A549 (cell line): ENCODE measurements around the gene ARHGAP4. TPM values are rescaled to one million over a fixed set of nuclear protein-coding genes. Genes with fewer than 3 reads are reported as not detected.

Source experiments
- ATAC-seq, 2 experiments: fragments of 200-7000 bp in 1 of 2; fragments of >200 bp in 1 of 2; cut with Nextera tagmentation in 1 of 2; cut with Tn5 transposase in 1 of 2; 3 replicates each; pipeline versions ENCODE4 v1.8.0 to v1.9.1; 2018 to 2020; ENCODE audit warnings: mild to moderate bottlenecking in 1 of 2, moderate library complexity in 1 of 2
- CTCF ChIA-PET: fragments of 300-600 bp; sonication (Branson Sonifier 250); formaldehyde crosslinking; extraction: SDS; loops from one replicate; lab custom pipeline; 2021; ENCODE audit warnings: antibody characterized with exemption, inconsistent platforms; lab: Yijun Ruan, JAX
- POLR2A ChIA-PET: fragments of 350-600 bp; formaldehyde crosslinking; extraction: SDS; loops from one replicate; lab custom pipeline; 2021; ENCODE audit warnings: antibody characterized with exemption, inconsistent platforms; lab: Yijun Ruan, JAX
- DNase-seq, 2 experiments: peaks; one replicate each; pipeline versions ENCODE4 v3.0.0 to v3.0.0-alpha.2; 2011 to 2016; ENCODE audit warnings: low read depth in 1 of 2, low spot score in 1 of 2
- FAIRE-seq: peaks from 2 replicates; lab custom pipeline; 2011; peaks lifted over from hg19 to GRCh38; lab: Jason Lieb, UNC
- H3K27ac ChIP-seq, 2 experiments: fragments of >200 bp; sonication (Bioruptor Twin); formaldehyde crosslinking; 3 replicates each; pipeline ENCODE4 v1.5.1; 2016 to 2017
- H3K4me1 ChIP-seq: fragments of >200 bp; sonication (Bioruptor Twin); formaldehyde crosslinking; 3 replicates; pipeline ENCODE4 v1.6.1; 2016
- H3K4me2 ChIP-seq: fragments of >200 bp; sonication (Bioruptor Twin); formaldehyde crosslinking; 3 replicates; pipeline ENCODE4 v1.6.1; 2016
- H3K4me3 ChIP-seq: fragments of >200 bp; sonication (Bioruptor Twin); formaldehyde crosslinking; 3 replicates; pipeline ENCODE4 v1.5.1; 2016
- H3K9me3 ChIP-seq: fragments of >200 bp; sonication (Bioruptor Twin); formaldehyde crosslinking; 3 replicates; pipeline ENCODE4 v1.6.1; 2016
- BCL3 ChIP-seq: fragments of >200 bp; sonication (Bioruptor Twin); formaldehyde crosslinking; IDR thresholded peaks from 3 replicates; pipeline ENCODE4 v1.6.1; 2016
- CBX8 ChIP-seq: fragments of 200-600 bp; sonication (generic); IDR thresholded peaks from 2 replicates; pipeline ENCODE4 v1.6.1; 2016
- CEBPB ChIP-seq, 2 experiments: fragments of >200 bp in 1 of 2; sonication (Bioruptor Twin) in 1 of 2; formaldehyde crosslinking in 1 of 2; IDR thresholded peaks; 2 replicates each; pipeline ENCODE4 v1.6.1; 2012 to 2016
- E2F6 ChIP-seq: IDR thresholded peaks from 2 replicates; pipeline ENCODE4 v1.6.1; 2012; ENCODE audit warnings: low read depth, borderline replicate concordance
- EHF ChIP-seq: fragments of 250-450 bp; sonication (Bioruptor Pico); IDR thresholded peaks from 2 replicates; pipeline ENCODE4 v1.5.0; 2020; ENCODE audit warnings: mild to moderate bottlenecking
- ELK1 ChIP-seq: fragments of 150-350 bp; IDR thresholded peaks from 2 replicates; pipeline ENCODE4 v1.6.1; 2014; ENCODE audit warnings: low read depth, mild to moderate bottlenecking, low read length
- FOSL2 ChIP-seq, 2 experiments: fragments of 450-650 bp in 1 of 2; fragments of >200 bp in 1 of 2; sonication (Bioruptor Twin) in 1 of 2; formaldehyde crosslinking; IDR thresholded peaks; 2 replicates each; pipeline versions ENCODE4 v1.5.0 to v1.6.1; 2016 to 2020; ENCODE audit warnings: mild to moderate bottlenecking in 1 of 2, moderate library complexity in 1 of 2
- HEYL ChIP-seq: fragments of 250-450 bp; sonication (Bioruptor Pico); IDR thresholded peaks from 2 replicates; pipeline ENCODE4 v1.8.0; 2021; ENCODE audit warnings: mild to moderate bottlenecking, moderate library complexity
- HMGXB4 ChIP-seq: fragments of 250-450 bp; sonication (Bioruptor Pico); IDR thresholded peaks from 2 replicates; pipeline ENCODE4 v1.5.0; 2021; ENCODE audit warnings: mild to moderate bottlenecking, moderate library complexity, borderline replicate concordance
- MAZ ChIP-seq: fragments of 150-350 bp; IDR thresholded peaks from 2 replicates; pipeline ENCODE4 v1.6.1; 2014; ENCODE audit warnings: antibody characterized with exemption, low read depth, low read length, borderline replicate concordance
- NPAS2 ChIP-seq: fragments of 250-450 bp; sonication (Bioruptor Pico); IDR thresholded peaks from 2 replicates; pipeline ENCODE4 v1.8.0; 2022; ENCODE audit warnings: mild to moderate bottlenecking, moderate library complexity, borderline replicate concordance
- PBX3 ChIP-seq: IDR thresholded peaks from 2 replicates; pipeline ENCODE4 v1.6.1; 2012
- PHF8 ChIP-seq: fragments of 200-600 bp; sonication (generic); IDR thresholded peaks from 2 replicates; pipeline ENCODE4 v1.6.1; 2016; ENCODE audit warnings: low read depth, mild to moderate bottlenecking, antibody characterized with exemption, moderate library complexity, borderline replicate concordance
- POLR2AphosphoS2 ChIP-seq: conservative IDR thresholded peaks from 2 replicates; pipeline ENCODE4 v1.6.1; 2012; ENCODE audit warnings: low read length, improper control_type of control experiment, inconsistent platforms
- TFCP2L1 ChIP-seq: fragments of 250-450 bp; sonication (Bioruptor Pico); IDR thresholded peaks from 2 replicates; pipeline ENCODE4 v1.5.0; 2021; ENCODE audit warnings: mild to moderate bottlenecking
- ZSCAN20 ChIP-seq: fragments of 250-450 bp; sonication (Bioruptor Pico); IDR thresholded peaks from 2 replicates; pipeline ENCODE4 v1.8.0; 2022; ENCODE audit warnings: mild to moderate bottlenecking, moderate library complexity
- WGBS: methylation state at CpG from one replicate; pipeline ENCODE4 v1.1.6; 2017; ENCODE audit errors: missing lambda C conversion rate; 5-methylcytosine and 5-hydroxymethylcytosine counted together
- polyA plus RNA-seq, 4 experiments: library from polyadenylated mRNA; depleted of rRNA in 3 of 4; stranded (reverse); fragments of >200 nt; fragmentation: RNase III in 1 of 4; extraction: RNeasy Plus Mini Kit Qiagen cat#74134 plus additional on column Dnase treatment in 1 of 4; gene quantifications; 2 replicates in 3 of 4; 3 replicates in 1 of 4; pipeline ENCODE4 v1.2.3, GENCODE V29; 2011 to 2017

ARHGAP4 gene
- polyA plus RNA-seq, 2 of the 4 experiments (the other 2 are of a cell fraction), result 0.78 to 0.98 TPM

- DNase-seq, result no peak
- Histone ChIP-seq H3K9me3 (no peaks in the 10 kb centered on the region), H3K4me2 (no peak overlapping the region), H3K27ac (no peak overlapping the region), H3K4me3 (no peak overlapping the region)
- 54% methylated on average over 20 of the region's 21 CpGs for WGBS
- no peak for ATAC-seq
- ChIA-PET CTCF (no interaction called here), POLR2A (no interaction called here)
- no peak for FAIRE-seq
- TF ChIP-seq NPAS2 (CRISPR knock-in tag) (no peak), MAZ (no peak), POLR2AphosphoS2 (no peak), CBX8 (no peak), ELK1 (no peak), TFCP2L1 (CRISPR knock-in tag) (no peak), HMGXB4 (CRISPR knock-in tag) (no peak), E2F6 (no peak), PBX3 (no peak), ZSCAN20 (CRISPR knock-in tag) (no peak)
- TF ChIP-seq, all 56 proteins: peak for 0
- H3K4me1 ChIP-seq, result no peaks in the 10 kb centered on the region
Measured at GRCh38 chrX:153861733-153862310, 64.2 kb downstream of the ARHGAP4 start.

- 72% methylated on average over 6 of the region's 10 CpGs for WGBS
- Histone ChIP-seq H3K4me3 (no peak overlapping the region), H3K4me2 (no peak overlapping the region), H3K27ac (no peak overlapping the region), H3K9me3 (no peaks in the 10 kb centered on the region), H3K4me1 (no peaks in the 10 kb centered on the region)
- DNase-seq (no peak), FAIRE-seq (no peak), ATAC-seq (no peak)
- TF ChIP-seq PHF8 (no peak), HEYL (CRISPR knock-in tag) (no peak), ELK1 (no peak), CEBPB (IDR thresholded peaks at IDR 0.05) (no peak), EHF (CRISPR knock-in tag) (no peak), FOSL2 (IDR thresholded peaks at IDR 0.05) (no peak), FOSL2 (CRISPR knock-in tag; IDR thresholded peaks at IDR 0.05) (no peak), BCL3 (no peak)
- POLR2A ChIA-PET, result no interaction called here
- CTCF ChIA-PET, result no interaction called here
Measured at GRCh38 chrX:153861151-153861550, 64.9 kb downstream of the ARHGAP4 start.

Other genes with a start within 250 kb of the ARHGAP4 start
- gene SLC6A8, start 238.3 kb downstream of the ARHGAP4 start, polyA plus RNA-seq (2011; rRNA removed), result 2.0 and 3.4 TPM in 2 replicates
- 5.7 to 6.9 TPM (median 6.1 TPM) in 3 replicates for gene SLC6A8, start 238.3 kb downstream of the ARHGAP4 start, polyA plus RNA-seq (2017; fragmentation: RNase III; extraction: RNeasy Plus Mini Kit Qiagen cat#74134 plus additional on column Dnase treatment)
- 217 and 257 TPM in 2 replicates for gene BCAP31, start 201.9 kb downstream of the ARHGAP4 start, polyA plus RNA-seq (2011; rRNA removed)
- 335 to 351 TPM (median 349 TPM) in 3 replicates for gene BCAP31, start 201.9 kb downstream of the ARHGAP4 start, polyA plus RNA-seq (2017; fragmentation: RNase III; extraction: RNeasy Plus Mini Kit Qiagen cat#74134 plus additional on column Dnase treatment)
- gene ABCD1, start 201.4 kb downstream of the ARHGAP4 start, polyA plus RNA-seq (2011; rRNA removed), result 1.7 and 1.8 TPM in 2 replicates
- gene ABCD1, start 201.4 kb downstream of the ARHGAP4 start, polyA plus RNA-seq (2017; fragmentation: RNase III; extraction: RNeasy Plus Mini Kit Qiagen cat#74134 plus additional on column Dnase treatment), result 3.3 to 5.1 TPM (median 3.8 TPM) in 3 replicates
- gene PLXNB3, start 162.0 kb downstream of the ARHGAP4 start, polyA plus RNA-seq (2011; rRNA removed), result 1.1 and 1.2 TPM in 2 replicates
- gene PLXNB3, start 162.0 kb downstream of the ARHGAP4 start, polyA plus RNA-seq (2017; fragmentation: RNase III; extraction: RNeasy Plus Mini Kit Qiagen cat#74134 plus additional on column Dnase treatment), result 2.5 to 3.9 TPM (median 3.1 TPM) in 3 replicates
- gene SRPK3, start 145.2 kb downstream of the ARHGAP4 start, polyA plus RNA-seq (2011; rRNA removed), result not detected in 2 replicates
- gene SRPK3, start 145.2 kb downstream of the ARHGAP4 start, polyA plus RNA-seq (2017; fragmentation: RNase III; extraction: RNeasy Plus Mini Kit Qiagen cat#74134 plus additional on column Dnase treatment), result 0.03 to 0.08 TPM (median 0.05 TPM) in 3 replicates
- gene IDH3G, start 131.9 kb downstream of the ARHGAP4 start, polyA plus RNA-seq (2011; rRNA removed), result 45.6 and 50.7 TPM in 2 replicates
- 58.5 to 60.3 TPM (median 59.9 TPM) in 3 replicates for gene IDH3G, start 131.9 kb downstream of the ARHGAP4 start, polyA plus RNA-seq (2017; fragmentation: RNase III; extraction: RNeasy Plus Mini Kit Qiagen cat#74134 plus additional on column Dnase treatment)
- gene SSR4, start 131.6 kb downstream of the ARHGAP4 start, polyA plus RNA-seq (2011; rRNA removed), result 212 and 293 TPM in 2 replicates
- gene SSR4, start 131.6 kb downstream of the ARHGAP4 start, polyA plus RNA-seq (2017; fragmentation: RNase III; extraction: RNeasy Plus Mini Kit Qiagen cat#74134 plus additional on column Dnase treatment), result 347 to 354 TPM (median 352 TPM) in 3 replicates
- gene PDZD4, start 95.7 kb downstream of the ARHGAP4 start, polyA plus RNA-seq (2011; rRNA removed), result 1.2 and 1.3 TPM in 2 replicates
- 2.3 to 3.0 TPM (median 2.4 TPM) in 3 replicates for gene PDZD4, start 95.7 kb downstream of the ARHGAP4 start, polyA plus RNA-seq (2017; fragmentation: RNase III; extraction: RNeasy Plus Mini Kit Qiagen cat#74134 plus additional on column Dnase treatment)
- gene L1CAM, start 40.1 kb downstream of the ARHGAP4 start, polyA plus RNA-seq (2011; rRNA removed), result 1.9 and 3.1 TPM in 2 replicates
- gene L1CAM, start 40.1 kb downstream of the ARHGAP4 start, polyA plus RNA-seq (2017; fragmentation: RNase III; extraction: RNeasy Plus Mini Kit Qiagen cat#74134 plus additional on column Dnase treatment), result 12.8 to 14.2 TPM (median 13.3 TPM) in 3 replicates
- gene AVPR2, start 21.6 kb downstream of the ARHGAP4 start, polyA plus RNA-seq (2011; rRNA removed), result not detected in 2 replicates
- 0.05 TPM in 1 of 3 replicates, not detected in the others for gene AVPR2, start 21.6 kb downstream of the ARHGAP4 start, polyA plus RNA-seq (2017; fragmentation: RNase III; extraction: RNeasy Plus Mini Kit Qiagen cat#74134 plus additional on column Dnase treatment)
- 63.5 and 88.8 TPM in 2 replicates for gene NAA10, start 8.8 kb upstream of the ARHGAP4 start, polyA plus RNA-seq (2011; rRNA removed)
- 230 to 251 TPM (median 237 TPM) in 3 replicates for gene NAA10, start 8.8 kb upstream of the ARHGAP4 start, polyA plus RNA-seq (2017; fragmentation: RNase III; extraction: RNeasy Plus Mini Kit Qiagen cat#74134 plus additional on column Dnase treatment)
- gene RENBP, start 18.4 kb upstream of the ARHGAP4 start, polyA plus RNA-seq (2011; rRNA removed), result not detected in 2 replicates
- not detected in 3 replicates for gene RENBP, start 18.4 kb upstream of the ARHGAP4 start, polyA plus RNA-seq (2017; fragmentation: RNase III; extraction: RNeasy Plus Mini Kit Qiagen cat#74134 plus additional on column Dnase treatment)
- gene HCFC1, start 45.6 kb upstream of the ARHGAP4 start, polyA plus RNA-seq (2011; rRNA removed), result 4.4 and 11.9 TPM in 2 replicates
- 31.0 to 33.3 TPM (median 32.9 TPM) in 3 replicates for gene HCFC1, start 45.6 kb upstream of the ARHGAP4 start, polyA plus RNA-seq (2017; fragmentation: RNase III; extraction: RNeasy Plus Mini Kit Qiagen cat#74134 plus additional on column Dnase treatment)
- 10.6 and 13.2 TPM in 2 replicates for gene TMEM187, start 46.5 kb upstream of the ARHGAP4 start, polyA plus RNA-seq (2011; rRNA removed)
- 7.0 to 8.8 TPM (median 7.8 TPM) in 3 replicates for gene TMEM187, start 46.5 kb upstream of the ARHGAP4 start, polyA plus RNA-seq (2017; fragmentation: RNase III; extraction: RNeasy Plus Mini Kit Qiagen cat#74134 plus additional on column Dnase treatment)
- 73.1 and 73.6 TPM in 2 replicates for gene IRAK1, start 93.6 kb upstream of the ARHGAP4 start, polyA plus RNA-seq (2011; rRNA removed)
- gene IRAK1, start 93.6 kb upstream of the ARHGAP4 start, polyA plus RNA-seq (2017; fragmentation: RNase III; extraction: RNeasy Plus Mini Kit Qiagen cat#74134 plus additional on column Dnase treatment), result 177 to 191 TPM (median 179 TPM) in 3 replicates
- gene MECP2, start 171.5 kb upstream of the ARHGAP4 start, polyA plus RNA-seq (2011; rRNA removed), result 16.6 and 17.7 TPM in 2 replicates
- gene MECP2, start 171.5 kb upstream of the ARHGAP4 start, polyA plus RNA-seq (2017; fragmentation: RNase III; extraction: RNeasy Plus Mini Kit Qiagen cat#74134 plus additional on column Dnase treatment), result 16.5 to 19.2 TPM (median 17.9 TPM) in 3 replicates
- not detected in 2 replicates for gene OPN1LW, start 218.0 kb upstream of the ARHGAP4 start, polyA plus RNA-seq (2011; rRNA removed)
- gene OPN1LW, start 218.0 kb upstream of the ARHGAP4 start, polyA plus RNA-seq (2017; fragmentation: RNase III; extraction: RNeasy Plus Mini Kit Qiagen cat#74134 plus additional on column Dnase treatment), result not detected in 3 replicates